Hepatocyte (in vitro differentiated cells): ENCODE results near the gene ERAP2. TPM values are rescaled to one million over a fixed set of nuclear protein-coding genes. Genes with fewer than 3 reads are reported as not detected.

ENCODE experiments used
- DNase-seq: peaks from one replicate; pipeline ENCODE4 v3.0.0-alpha.2; 2016; ENCODE audit warnings: low spot score
- H2AFZ ChIP-seq: fragments of 200-600 bp; sonication (generic); 2 replicates; pipeline ENCODE4 v1.6.0; 2016; ENCODE audit warnings: antibody characterized with exemption, mild to moderate bottlenecking
- H3K27ac ChIP-seq: fragments of 200-600 bp; sonication (generic); 2 replicates; pipeline ENCODE4 v1.5.1; 2016; ENCODE audit warnings: mild to moderate bottlenecking
- H3K27me3 ChIP-seq: fragments of 200-600 bp; sonication (generic); 2 replicates; pipeline ENCODE4 v1.6.1; 2016
- H3K36me3 ChIP-seq: fragments of 200-600 bp; sonication (generic); replicated peaks from 2 replicates; pipeline ENCODE4 v1.5.1; 2016; ENCODE audit warnings: low read depth; ENCODE audit not compliant: insufficient read depth
- H3K4me1 ChIP-seq: fragments of 200-600 bp; sonication (generic); 2 replicates; pipeline ENCODE4 v1.5.1; 2016; ENCODE audit warnings: mild to moderate bottlenecking, moderate library complexity; ENCODE audit not compliant: insufficient read depth
- H3K4me2 ChIP-seq: fragments of 200-600 bp; sonication (generic); 2 replicates; pipeline ENCODE4 v1.6.0; 2016
- H3K4me3 ChIP-seq: fragments of 200-600 bp; sonication (generic); 2 replicates; pipeline ENCODE4 v1.5.1; 2016; ENCODE audit warnings: mild to moderate bottlenecking
- H3K79me2 ChIP-seq: fragments of 200-600 bp; sonication (generic); 2 replicates; pipeline ENCODE4 v1.6.0; 2017; ENCODE audit warnings: mild to moderate bottlenecking
- H3K9me2 ChIP-seq: fragments of 200-600 bp; sonication (generic); replicated peaks from 2 replicates; pipeline ENCODE4 v1.6.0; 2017; ENCODE audit warnings: mild to moderate bottlenecking; ENCODE audit not compliant: insufficient read depth
- H3K9me3 ChIP-seq: fragments of 200-600 bp; sonication (generic); 2 replicates; pipeline ENCODE4 v1.5.1; 2016; ENCODE audit warnings: low read depth, mild to moderate bottlenecking
- H4K20me1 ChIP-seq: fragments of 200-600 bp; sonication (generic); 2 replicates; pipeline ENCODE4 v1.6.0; 2016; ENCODE audit warnings: mild to moderate bottlenecking; ENCODE audit not compliant: insufficient read depth, poor library complexity, severe bottlenecking
- EZH2 ChIP-seq: fragments of 200-600 bp; sonication (generic); IDR thresholded peaks from 2 replicates; pipeline ENCODE4 v1.6.1; 2016; ENCODE audit warnings: antibody characterized with exemption, mild to moderate bottlenecking, borderline replicate concordance
- EZH2phosphoT487 ChIP-seq: fragments of 200-600 bp; sonication (generic); IDR thresholded peaks from one replicate; pipeline ENCODE4 v1.6.1; 2018; ENCODE audit warnings: antibody characterized with exemption, mild to moderate bottlenecking, low read depth, moderate library complexity; ENCODE audit not compliant: unreplicated experiment, severe bottlenecking
- WGBS: methylation state at CpG from one replicate; pipeline ENCODE4 v1.1.6; 2016; ENCODE audit warnings: low lambda C conversion rate; ENCODE audit errors: missing lambda C conversion rate; 5-methylcytosine and 5-hydroxymethylcytosine counted together
- polyA plus RNA-seq: library from polyadenylated mRNA; unstranded; fragments of >200 nt; fragmentation: Nextera tagmentation; extraction: Ambion mirVana; gene quantifications from 2 replicates; pipeline ENCODE4 v1.2.1, GENCODE V29; 2016
- total RNA-seq: library from RNA; depleted of rRNA; stranded (reverse); fragments of >200 nt; gene quantifications from 2 replicates; pipeline ENCODE4 v1.2.3, GENCODE V29; 2014
- TF ChIP-seq, protein P1 (sequence below): fragments of 200-600 bp; sonication (generic); IDR thresholded peaks from 2 replicates; pipeline ENCODE4 v1.5.1; 2016; ENCODE audit warnings: antibody characterized with exemption, mild to moderate bottlenecking; ENCODE audit not compliant: poor library complexity

The ERAP2 gene
- total and polyA plus RNA-seq, 2 experiments from 2014 or later: 0.87 to 1.5 TPM

GRCh38 chr5:96922499-96923244, 46.4 kb downstream of the ERAP2 start:
- 94% methylated on average over 12 of the region's 12 CpGs for WGBS
- no peaks in the 10 kb centered on the region for H3K4me1 ChIP-seq
- no peaks in the 10 kb centered on the region for H3K79me2 ChIP-seq
- no peaks in the 10 kb centered on the region for H3K9me3 ChIP-seq
- TF ChIP-seq EZH2: no peak
- DNase-seq: no peak
- H3K9me2 ChIP-seq: no peaks in the 10 kb centered on the region
- no peaks in the 10 kb centered on the region for H3K27me3 ChIP-seq
- no peak overlapping the region for H3K4me2 ChIP-seq
- H3K36me3 ChIP-seq: no peaks in the 10 kb centered on the region
- H2AFZ ChIP-seq: no peak overlapping the region
- H3K27ac ChIP-seq: no peak overlapping the region
- no peak overlapping the region for H3K4me3 ChIP-seq
- H4K20me1 ChIP-seq: no peaks in the 10 kb centered on the region

GRCh38 chr5:96924016-96924443, 47.7 kb downstream of the ERAP2 start:
- no peaks in the 10 kb centered on the region for H3K27me3 ChIP-seq
- TF ChIP-seq, protein P1, sequence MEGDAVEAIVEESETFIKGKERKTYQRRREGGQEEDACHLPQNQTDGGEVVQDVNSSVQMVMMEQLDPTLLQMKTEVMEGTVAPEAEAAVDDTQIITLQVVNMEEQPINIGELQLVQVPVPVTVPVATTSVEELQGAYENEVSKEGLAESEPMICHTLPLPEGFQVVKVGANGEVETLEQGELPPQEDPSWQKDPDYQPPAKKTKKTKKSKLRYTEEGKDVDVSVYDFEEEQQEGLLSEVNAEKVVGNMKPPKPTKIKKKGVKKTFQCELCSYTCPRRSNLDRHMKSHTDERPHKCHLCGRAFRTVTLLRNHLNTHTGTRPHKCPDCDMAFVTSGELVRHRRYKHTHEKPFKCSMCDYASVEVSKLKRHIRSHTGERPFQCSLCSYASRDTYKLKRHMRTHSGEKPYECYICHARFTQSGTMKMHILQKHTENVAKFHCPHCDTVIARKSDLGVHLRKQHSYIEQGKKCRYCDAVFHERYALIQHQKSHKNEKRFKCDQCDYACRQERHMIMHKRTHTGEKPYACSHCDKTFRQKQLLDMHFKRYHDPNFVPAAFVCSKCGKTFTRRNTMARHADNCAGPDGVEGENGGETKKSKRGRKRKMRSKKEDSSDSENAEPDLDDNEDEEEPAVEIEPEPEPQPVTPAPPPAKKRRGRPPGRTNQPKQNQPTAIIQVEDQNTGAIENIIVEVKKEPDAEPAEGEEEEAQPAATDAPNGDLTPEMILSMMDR: no peak
- no peak for TF ChIP-seq EZH2phosphoT487
- TF ChIP-seq EZH2: no peak
- peak overlapping the region; percentile 18 for H3K27ac ChIP-seq
- no peak overlapping the region for H3K4me2 ChIP-seq
- no peaks in the 10 kb centered on the region for H3K4me1 ChIP-seq
- WGBS: 41% methylated on average over 3 of the region's 3 CpGs
- no peaks in the 10 kb centered on the region for H3K9me2 ChIP-seq
- H2AFZ ChIP-seq: no peak overlapping the region
- no peaks in the 10 kb centered on the region for H4K20me1 ChIP-seq
- no peaks in the 10 kb centered on the region for H3K9me3 ChIP-seq
- no peaks in the 10 kb centered on the region for H3K79me2 ChIP-seq
- DNase-seq: peak; percentile 8
- no peaks in the 10 kb centered on the region for H3K36me3 ChIP-seq
- no peak overlapping the region for H3K4me3 ChIP-seq

- TF ChIP-seq EZH2: no peak
- TF ChIP-seq, protein P1: no peak
- no peak for TF ChIP-seq EZH2phosphoT487
- H3K27me3 ChIP-seq: no peaks in the 10 kb centered on the region
- WGBS: 100% methylated on average over 1 of the region's 1 CpG
Observed at GRCh38 chr5:96926276-96926675, 50.0 kb downstream of the ERAP2 start.

DNA sequence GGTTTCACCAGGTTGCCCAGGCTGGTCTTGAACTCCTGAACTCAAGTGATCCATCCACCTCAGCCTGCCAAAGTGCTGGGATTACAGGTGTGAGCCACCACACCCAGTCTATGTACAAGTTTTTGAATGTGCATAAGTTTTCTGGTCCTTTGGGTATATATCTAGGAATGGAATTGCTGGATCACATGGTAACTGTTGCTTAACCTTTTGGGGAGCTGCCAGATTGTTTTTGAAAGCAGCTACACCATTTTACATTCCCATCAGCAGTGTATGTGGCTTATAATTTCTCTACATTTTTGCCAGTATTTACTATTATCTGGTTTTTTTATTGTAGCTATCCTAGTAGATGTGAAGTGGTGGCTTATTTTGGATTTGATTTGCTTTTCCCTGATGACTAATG, 50.7 kb downstream of the ERAP2 start:
- Histone ChIP-seq H3K27ac (no peak overlapping the region), H3K4me2 (no peak overlapping the region), H3K36me3 (no peaks in the 10 kb centered on the region), H3K79me2 (peaks cover 2% of the 10 kb centered on the region), H3K9me3 (no peaks in the 10 kb centered on the region), H3K4me1 (no peaks in the 10 kb centered on the region), H4K20me1 (no peaks in the 10 kb centered on the region), H3K27me3 (no peaks in the 10 kb centered on the region), H3K4me3 (no peak overlapping the region), H3K9me2 (no peaks in the 10 kb centered on the region), H2AFZ (no peak overlapping the region)
- TF ChIP-seq EZH2phosphoT487 (no peak), EZH2 (no peak)
- TF ChIP-seq, protein P1: no peak
- no peak for DNase-seq

More at GRCh38 chr5:96926276-96926675, 50.0 kb downstream of the ERAP2 start:
- Histone ChIP-seq H4K20me1 (no peaks in the 10 kb centered on the region), H3K4me1 (no peaks in the 10 kb centered on the region), H3K4me2 (no peak overlapping the region), H3K9me2 (no peaks in the 10 kb centered on the region), H3K79me2 (no peaks in the 10 kb centered on the region), H3K27ac (no peak overlapping the region), H3K36me3 (no peaks in the 10 kb centered on the region), H3K4me3 (no peak overlapping the region), H2AFZ (no peak overlapping the region), H3K9me3 (no peaks in the 10 kb centered on the region)
- no peak for DNase-seq
